Testis (tissue), 3 donors: ENCODE results near the gene GRN. TPM values are rescaled to one million over a fixed set of nuclear protein-coding genes. Genes with fewer than 3 reads are reported as not detected.

Experiments used
- DNase-seq: peaks from one replicate; pipeline ENCODE4 v3.0.0-alpha.2; 2019
- H3K27ac ChIP-seq, 2 donors: fragments of 200-600 bp; sonication (generic); one replicate each; pipeline ENCODE4 v1.5.1; 2019
- H3K27me3 ChIP-seq: fragments of 200-600 bp; sonication (generic); one replicate; pipeline ENCODE4 v1.5.1; 2019
- H3K36me3 ChIP-seq: fragments of 200-600 bp; sonication (generic); one replicate; pipeline ENCODE4 v1.5.1; 2017; ENCODE audit warnings: low read depth; ENCODE audit errors: missing control alignments
- H3K4me1 ChIP-seq: fragments of 200-600 bp; sonication (generic); one replicate; pipeline ENCODE4 v1.5.1; 2019
- H3K4me3 ChIP-seq, 2 donors: fragments of 200-600 bp; sonication (generic); one replicate each; pipeline ENCODE4 v1.5.1; 2017 to 2019
- H3K9me3 ChIP-seq: fragments of 200-600 bp; sonication (generic); one replicate; pipeline ENCODE4 v1.5.1; 2017
- CTCF ChIP-seq, 3 experiments: fragments of 450-650 bp in 2 of 3; fragments of 200-600 bp in 1 of 3; sonication (generic) in 1 of 3; IDR thresholded peaks; one replicate each; pipeline ENCODE4 v1.5.1; 2016 to 2019; ENCODE audit warnings: antibody characterized with exemption in 3 of 3, mild to moderate bottlenecking in 2 of 3, moderate library complexity in 1 of 3
- POLR2A ChIP-seq: fragments of 450-650 bp; IDR thresholded peaks from one replicate; pipeline ENCODE4 v1.6.1; 2017; ENCODE audit warnings: antibody characterized with exemption, mild to moderate bottlenecking, moderate library complexity
- WGBS, 2 donors: methylation state at CpG; one replicate each; pipeline ENCODE4 v1.1.5; 2018; 5-methylcytosine and 5-hydroxymethylcytosine counted together
- intact Hi-C: fragments of 100-400 bp; cut with DNase I; formaldehyde crosslinking; loops from one replicate; pipeline ENCODE4 v1.15.1; 2023; ENCODE audit warnings: low total_unique reads
- polyA plus RNA-seq: library from polyadenylated mRNA; stranded (reverse); fragments of 350-450 nt; fragmentation: Illumina TruSeq; extraction: RNeasy Lipid Tissue Mini Kit (QIAGEN cat#74804); gene quantifications from one replicate; pipeline ENCODE4 v1.2.3, GENCODE V29; 2014; ENCODE audit warnings: low read depth, low replicate concordance; ENCODE audit not compliant: insufficient read depth
- total RNA-seq, 2 donors: library from RNA; depleted of rRNA; stranded (reverse); fragments of >200 nt; gene quantifications; one replicate each; pipeline ENCODE4 v1.2.3, GENCODE V29; 2016

GRN gene
- total and polyA plus RNA-seq, 3 donors from 2014 or later, result 161 to 489 (median 263) TPM

GRCh38 chr17:44308320-44308818 is 36.7 kb upstream of the GRN start, which contains the start of gene RUNDC3A:
Gene RUNDC3A (plus strand): TSS chr17:44308601. CDS start chr17:44308833, 232 bp downstream.
- TF ChIP-seq POLR2A, result no peak
- TF ChIP-seq CTCF (IDR thresholded peaks at IDR 0.05), result no peak
- no peaks in the 10 kb centered on the region for H3K36me3 ChIP-seq
- H3K4me3 ChIP-seq, result peak within 1 kb of the TSS; percentile 58 to 64
- H3K4me1 ChIP-seq, result peaks cover 6% of the 10 kb centered on the region
- H3K27me3 ChIP-seq, result no peaks in the 10 kb centered on the region
- H3K27ac ChIP-seq, result peak within 1 kb of the TSS; percentile 68 to 89
- intact Hi-C loops, result no loop called here
- DNase-seq, result peak; percentile 92
- WGBS, 2 donors, result 0 to 1% methylated on average over 7 to 37 of the region's 39 CpGs
- no peaks in the 10 kb centered on the region for H3K9me3 ChIP-seq

- H3K27me3 ChIP-seq, result no peaks in the 10 kb centered on the region
- H3K4me1 ChIP-seq, result peaks cover 6% of the 10 kb centered on the region
- no peaks in the 10 kb centered on the region for H3K9me3 ChIP-seq
- DNase-seq, result no peak
- no peaks in the 10 kb centered on the region for H3K36me3 ChIP-seq
- H3K27ac ChIP-seq, result peak overlapping the region in 1 of 2 donors; percentile 89
- TF ChIP-seq POLR2A, result no peak
- TF ChIP-seq CTCF (IDR thresholded peaks at IDR 0.05), result no peak
- H3K4me3 ChIP-seq, result peak overlapping the region; percentile 58 to 64
- WGBS, 2 donors, result 0 to 3% methylated on average over 6 to 15 of the region's 15 CpGs
- intact Hi-C loops, result no loop called here
Measured at GRCh38 chr17:44308865-44309264, 36.2 kb upstream of the GRN start.

- no peak for DNase-seq
- H3K4me1 ChIP-seq, result peaks cover 6% of the 10 kb centered on the region
- H3K27ac ChIP-seq, result no peak overlapping the region
- H3K9me3 ChIP-seq, result no peaks in the 10 kb centered on the region
- TF ChIP-seq CTCF (IDR thresholded peaks at IDR 0.05), result no peak
- no peak for TF ChIP-seq POLR2A
- H3K27me3 ChIP-seq, result no peaks in the 10 kb centered on the region
- intact Hi-C loops, result no loop called here
- no peak overlapping the region for H3K4me3 ChIP-seq
- WGBS, 2 donors, result 80 to 86% methylated on average over 5 of the region's 5 CpGs
- no peaks in the 10 kb centered on the region for H3K36me3 ChIP-seq
Measured at GRCh38 chr17:44309472-44309871, 35.6 kb upstream of the GRN start.

GRCh38 chr17:44310188-44310587 is 34.9 kb upstream of the GRN start:
- no peak for DNase-seq
- TF ChIP-seq POLR2A (no peak), CTCF (IDR thresholded peaks at IDR 0.05) (no peak)
- H3K9me3 ChIP-seq, result no peaks in the 10 kb centered on the region
- intact Hi-C loops, result no loop called here
- no peak overlapping the region for H3K4me3 ChIP-seq
- no peaks in the 10 kb centered on the region for H3K27me3 ChIP-seq
- WGBS, 2 donors, result 92 to 94% methylated on average over 2 of the region's 2 CpGs
- H3K36me3 ChIP-seq, result no peaks in the 10 kb centered on the region
- H3K4me1 ChIP-seq, result peaks cover 6% of the 10 kb centered on the region
- H3K27ac ChIP-seq, result no peak overlapping the region
